ENCODE data around the gene SPATC1L.
"Not testable (repeated sequence)": the region's sequence is repeated elsewhere in the genome, so short reads cannot be mapped to it uniquely, and the experiment has no call there.

Gene SPATC1L

GRCh38 chr21:46183337-46183909, 836 bp downstream of the SPATC1L start:
- not testable (repeated sequence) for DNase-seq (ENCODE audit: low read depth, low spot score)

GRCh38 chr21:46182548-46183336, 1.5 kb downstream of the SPATC1L start:
- DNase-seq (ENCODE audit: low read depth, low spot score), result no peak

- DNase-seq (ENCODE audit: low read depth, low spot score), result no peak
These were observed 2.2 kb downstream of the SPATC1L start for GRCh38 chr21:46181953-46182547.

GRCh38 chr21:46181436-46181835, 2.8 kb downstream of the SPATC1L start:
- DNase-seq (ENCODE audit: low read depth, low spot score), result no peak

- DNase-seq (ENCODE audit: low read depth, low spot score), result no peak
These were observed 3.4 kb downstream of the SPATC1L start for GRCh38 chr21:46180778-46181391.

- no peak for DNase-seq (ENCODE audit: low read depth, low spot score)
These were observed 4.1 kb downstream of the SPATC1L start for GRCh38 chr21:46180079-46180722.

GRCh38 chr21:46179708-46180078, 4.6 kb downstream of the SPATC1L start:
- DNase-seq (ENCODE audit: low read depth, low spot score), result no peak

GRCh38 chr21:46178961-46179360, 5.3 kb downstream of the SPATC1L start:
- no peak for DNase-seq (ENCODE audit: low read depth, low spot score)

- not testable (repeated sequence) for DNase-seq (ENCODE audit: low read depth, low spot score)
These were observed 7.7 kb downstream of the SPATC1L start for GRCh38 chr21:46176443-46177129.

- DNase-seq (ENCODE audit: low read depth, low spot score), result no peak
These were observed 10.7 kb downstream of the SPATC1L start for GRCh38 chr21:46173573-46173972.

- no peak for DNase-seq (ENCODE audit: low read depth, low spot score)
These were observed 11.3 kb downstream of the SPATC1L start for GRCh38 chr21:46172863-46173528.

- no peak for DNase-seq (ENCODE audit: low read depth, low spot score)
These were observed 12.0 kb downstream of the SPATC1L start for GRCh38 chr21:46171996-46172862.

- DNase-seq (ENCODE audit: low read depth, low spot score), result no peak
These were observed 12.7 kb downstream of the SPATC1L start for GRCh38 chr21:46171585-46171984.

- DNase-seq (ENCODE audit: low read depth, low spot score), result not testable (repeated sequence)
These were observed 13.6 kb downstream of the SPATC1L start for GRCh38 chr21:46170436-46171193.

GRCh38 chr21:46168659-46169386, 15.4 kb downstream of the SPATC1L start:
- DNase-seq (ENCODE audit: low read depth, low spot score), result no peak

GRCh38 chr21:46168238-46168637, 16.0 kb downstream of the SPATC1L start:
- no peak for DNase-seq (ENCODE audit: low read depth, low spot score)

- DNase-seq (ENCODE audit: low read depth, low spot score), result no peak
These were observed 19.2 kb downstream of the SPATC1L start for GRCh38 chr21:46165098-46165497.

- no peak for DNase-seq (ENCODE audit: low read depth, low spot score)
These were observed 20.9 kb downstream of the SPATC1L start for GRCh38 chr21:46163380-46163779.

Data from smooth muscle cell of the brain vasculature (primary cell).